HG02938 (cell line): ENCODE data around the gene OR5M11.
"Not testable (repeated sequence)": the region's sequence is repeated elsewhere in the genome, so short reads cannot be mapped to it uniquely, and the experiment has no call there.

Source experiments
- ATAC-seq: cut with Tn5 transposase; IDR thresholded peaks from one replicate; pipeline ENCODE4 v1.9.1; 2021; ENCODE audit warnings: mild to moderate bottlenecking, moderate library complexity; ENCODE audit not compliant: unreplicated experiment

OR5M11 gene

DNA sequence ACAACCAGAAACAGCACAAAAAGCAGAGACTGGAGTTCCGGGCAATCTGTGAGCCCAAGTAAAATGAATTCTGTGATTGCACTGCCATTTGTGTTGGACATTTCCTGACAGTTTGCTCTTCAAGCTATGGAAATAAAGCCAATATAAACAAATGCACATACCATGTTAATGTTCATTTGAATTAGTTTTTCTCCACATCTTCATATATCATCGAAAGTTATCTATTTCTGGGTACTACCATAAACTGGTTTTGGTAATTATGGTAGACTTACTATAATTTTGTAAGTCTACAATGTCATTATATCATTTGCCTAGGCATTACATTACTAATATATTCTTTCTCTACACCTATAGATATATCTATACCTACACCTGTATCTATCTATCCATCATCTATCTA is at the start of gene OR5M11:
OR5M11 (minus strand) TSS at position 101 of the 400 bp plus-strand sequence; CDS start at position 101, 0 bp downstream.
- ATAC-seq: no peak

DNA sequence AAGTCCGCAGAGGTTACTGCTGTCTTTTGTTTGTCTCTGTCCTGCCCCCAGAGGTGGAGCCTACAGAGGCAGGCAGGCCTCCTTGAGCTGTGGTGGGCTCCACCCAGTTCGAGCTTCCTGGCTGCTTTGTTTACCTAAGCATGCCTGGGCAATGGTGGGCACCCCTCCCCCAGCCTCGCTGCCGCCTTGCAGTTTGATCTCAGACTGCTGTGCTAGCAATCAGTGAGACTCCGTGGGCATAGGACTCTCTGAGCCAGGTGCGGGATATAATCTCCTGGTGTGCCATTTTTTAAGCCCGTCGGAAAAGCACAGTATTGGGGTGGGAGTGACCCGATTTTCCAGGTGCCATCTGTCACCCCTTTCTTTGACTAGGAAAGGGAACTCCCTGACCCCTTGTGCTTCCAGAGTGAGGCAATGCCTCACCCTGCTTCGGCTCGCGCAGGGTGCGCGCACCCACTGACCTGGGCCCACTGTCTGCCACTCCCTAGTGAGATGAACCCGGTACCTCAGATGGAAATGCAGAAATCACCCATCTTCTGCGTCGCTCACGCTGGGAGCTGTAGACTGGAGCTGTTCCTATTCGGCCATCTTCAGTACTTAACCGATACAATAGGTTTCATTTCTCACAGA is 49.1 kb upstream of the OR5M11 start:
- ATAC-seq: not testable (repeated sequence)

DNA sequence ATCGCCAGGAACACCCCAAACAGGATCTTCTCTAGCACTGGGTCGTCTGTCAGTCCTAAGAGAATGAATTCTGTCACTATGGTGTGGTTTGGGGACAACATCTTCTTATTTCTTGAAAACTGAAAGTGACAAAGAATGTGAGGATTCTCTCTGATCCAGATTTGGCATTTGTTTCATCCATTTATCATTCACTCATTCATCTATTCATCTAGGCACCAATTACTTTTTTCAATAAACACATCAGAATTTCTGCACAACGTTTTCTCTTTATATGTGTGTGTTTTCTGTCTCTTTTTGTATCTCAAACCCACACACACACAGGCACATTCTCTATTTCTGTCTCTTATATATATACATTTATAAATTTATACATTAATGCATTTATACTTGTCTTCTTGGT is 34.6 kb upstream of the OR5M11 start, which contains the start of gene OR5M10:
OR5M10 (minus strand) TSS at position 101 of the 400 bp plus-strand sequence; CDS start at position 101, 0 bp downstream.
- no peak for ATAC-seq

DNA sequence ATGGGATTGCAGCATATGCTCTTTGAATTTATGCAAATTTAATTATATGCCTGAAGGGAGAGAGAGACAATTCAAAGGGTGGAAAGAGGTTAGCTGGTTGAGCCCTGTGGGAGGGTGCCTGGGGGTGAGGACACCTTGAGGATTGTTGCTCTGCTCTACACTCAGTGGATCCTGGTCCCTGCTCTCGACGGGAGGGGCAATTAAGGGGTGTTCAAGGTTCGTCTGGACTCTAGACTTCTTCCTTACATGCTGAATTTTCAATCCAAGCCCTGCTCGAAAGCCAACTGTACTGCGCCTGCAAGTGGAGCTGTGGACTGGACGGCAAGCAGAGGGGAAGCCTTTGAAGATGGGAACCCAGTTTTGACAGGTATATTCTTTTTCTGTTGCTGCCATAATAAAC is 15.5 kb upstream of the OR5M11 start:
- ATAC-seq: no peak

DNA sequence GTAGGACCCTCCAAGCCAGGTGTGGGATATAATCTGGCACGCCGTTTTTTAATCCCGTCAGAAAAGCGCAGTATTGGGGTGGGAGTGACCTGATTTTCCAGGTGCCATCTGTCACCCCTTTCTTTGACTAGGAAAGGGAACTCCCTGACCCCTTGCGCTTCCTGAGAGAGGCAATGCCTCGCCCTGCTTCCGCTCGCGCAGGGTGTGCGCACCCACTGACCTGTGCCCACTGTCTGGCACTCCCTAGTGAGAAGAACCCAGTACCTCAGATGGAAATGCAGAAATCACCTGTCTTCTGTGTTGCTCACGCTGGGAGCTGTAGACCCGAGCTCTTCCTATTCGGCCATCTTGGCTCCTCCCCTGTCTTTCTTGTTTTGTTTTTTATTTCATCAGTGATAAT is 11.6 kb upstream of the OR5M11 start:
- ATAC-seq: not testable (repeated sequence)

DNA sequence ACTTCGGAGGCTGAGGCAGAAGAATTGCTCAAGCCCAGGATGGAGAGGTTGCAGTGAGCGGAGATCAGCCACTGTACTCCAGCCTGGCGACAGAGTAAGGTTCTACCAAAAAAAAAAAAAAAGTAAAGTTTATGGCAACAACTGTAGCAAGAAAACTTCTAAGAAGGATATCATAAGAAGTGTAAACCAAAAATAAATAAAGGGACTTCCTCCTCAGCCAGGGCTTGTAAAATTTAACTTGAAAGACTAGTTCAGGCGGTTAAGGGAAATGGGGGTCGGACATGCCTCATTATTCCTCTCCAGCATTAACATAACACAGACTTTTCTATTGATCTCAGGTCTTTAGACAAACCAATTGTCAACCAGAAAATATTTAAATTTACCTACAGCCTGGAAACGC is 2.5 kb upstream of the OR5M11 start:
- ATAC-seq: no peak

DNA sequence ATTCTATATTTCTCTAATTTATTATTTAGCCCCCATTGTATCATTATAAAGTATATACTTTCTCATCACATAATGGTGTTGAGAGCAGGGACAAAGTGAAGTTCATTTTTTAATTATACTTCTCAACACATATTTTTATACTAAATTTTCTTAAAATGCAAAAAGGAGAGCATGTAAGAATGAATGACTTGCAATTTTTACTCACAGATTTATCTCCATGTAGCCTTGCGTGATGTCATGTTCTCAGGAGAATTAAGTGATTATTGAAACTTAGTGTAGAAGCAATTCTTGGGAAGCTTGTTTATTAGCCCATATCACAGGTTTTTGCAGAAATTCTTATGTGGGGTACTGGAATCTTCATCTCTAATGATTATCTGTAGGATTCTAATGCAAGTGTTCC is 682 bp upstream of the OR5M11 start:
- ATAC-seq: no peak

DNA sequence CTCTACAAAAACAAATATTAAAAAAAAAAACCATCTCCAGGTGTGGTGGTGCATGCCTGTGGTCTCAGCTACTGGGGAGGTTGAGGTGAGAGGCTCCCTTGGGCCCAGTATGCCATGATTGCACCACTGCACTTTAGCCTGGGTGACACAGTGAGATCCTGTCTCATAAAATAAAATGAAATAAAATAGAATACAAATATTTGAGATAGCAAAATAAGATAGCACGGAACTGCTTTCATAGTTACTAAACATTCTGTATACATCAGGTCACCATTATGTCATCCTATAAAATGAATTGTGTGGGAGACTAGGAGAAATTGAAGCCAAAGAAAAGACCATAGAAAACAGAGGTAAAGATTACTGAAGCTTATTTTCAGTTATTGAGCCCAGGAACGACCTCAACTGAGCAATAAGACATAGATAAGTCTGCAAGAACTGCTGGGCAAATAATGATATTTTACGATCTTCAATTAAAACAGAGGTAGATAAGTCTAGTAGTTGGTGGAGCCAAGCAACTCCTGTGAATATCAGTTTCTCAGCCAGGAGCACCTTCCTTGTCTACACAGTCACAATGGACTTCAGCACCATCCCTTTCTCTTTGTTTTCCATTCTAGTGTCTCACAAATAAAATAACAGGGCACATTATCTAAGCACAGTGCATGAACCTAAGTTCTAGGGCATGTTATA is 9.9 kb downstream of the OR5M11 start:
- ATAC-seq: no peak

DNA sequence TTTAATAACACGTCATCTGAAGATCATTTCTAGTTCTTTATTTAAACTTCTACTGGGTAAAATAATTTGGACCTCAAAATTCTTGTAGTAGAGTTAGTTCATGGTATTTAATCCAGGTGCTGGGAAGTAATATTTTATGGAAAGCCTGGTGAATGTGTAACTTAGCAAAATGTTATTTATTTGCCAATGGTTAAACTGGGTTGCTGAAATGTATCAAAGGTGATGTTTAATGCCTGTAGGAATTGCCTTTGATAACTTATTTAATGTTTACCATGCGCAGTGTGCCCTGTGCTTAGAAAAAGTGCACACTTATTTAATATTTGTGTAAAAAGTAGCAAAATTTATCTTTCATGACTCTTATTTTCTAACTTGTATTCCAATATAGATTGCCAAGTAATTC is 11.2 kb downstream of the OR5M11 start:
- no peak for ATAC-seq

DNA sequence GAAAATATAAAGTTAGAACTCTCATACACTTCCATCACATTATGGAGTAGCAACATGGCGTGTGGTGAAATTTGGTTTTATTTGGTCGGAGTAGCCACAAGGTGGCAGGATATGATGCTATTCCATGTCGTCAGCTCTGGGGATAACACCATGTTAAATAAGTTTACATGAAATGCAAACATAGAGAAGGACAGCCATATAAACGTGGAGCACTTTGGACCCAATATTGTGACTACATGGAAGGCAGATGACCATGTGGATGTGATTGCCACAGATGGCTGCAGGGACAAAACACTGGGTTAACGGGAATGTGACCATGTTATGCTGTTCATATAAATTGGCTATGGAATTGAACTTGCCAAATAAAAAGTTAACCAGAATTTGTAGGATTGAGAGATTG is 21.0 kb downstream of the OR5M11 start:
- ATAC-seq: no peak

DNA sequence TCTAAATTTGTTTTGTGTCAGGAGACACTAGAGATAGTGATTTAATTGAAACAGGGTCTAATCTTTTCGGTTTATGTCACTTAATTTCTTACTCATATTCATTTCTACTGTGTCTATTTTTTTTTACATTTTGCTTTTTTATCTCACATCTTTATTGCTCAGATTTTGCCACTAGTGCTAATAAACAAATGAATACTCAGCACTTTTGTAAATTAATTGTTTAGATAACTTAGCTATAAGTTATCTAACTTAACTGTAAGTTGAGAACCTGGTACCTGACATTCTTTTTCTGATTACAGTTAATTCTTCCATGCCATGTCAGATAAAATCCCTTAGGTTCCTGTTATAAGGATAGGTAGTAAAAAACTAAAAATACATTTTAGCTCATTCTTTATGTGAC is 29.8 kb downstream of the OR5M11 start:
- no peak for ATAC-seq

DNA sequence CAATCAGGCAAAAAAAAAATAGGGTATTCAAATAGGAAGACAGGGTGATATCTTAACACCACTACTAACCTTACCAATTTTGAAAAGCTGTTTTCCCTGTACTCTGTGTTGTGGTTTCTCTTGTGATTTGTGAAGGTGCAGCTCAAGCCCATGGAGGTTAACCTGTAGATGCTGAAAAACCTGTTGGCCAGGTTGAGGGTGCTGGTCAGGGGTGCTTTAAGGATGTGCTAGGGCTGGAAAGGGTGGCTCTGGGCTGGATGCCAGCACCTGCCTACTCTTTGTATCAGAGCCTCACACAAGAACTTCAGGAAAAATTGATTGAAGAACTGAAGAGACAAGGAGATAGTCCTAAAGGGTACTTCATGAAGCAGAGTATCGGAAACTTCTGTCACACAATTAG is 33.6 kb downstream of the OR5M11 start:
- no peak for ATAC-seq

DNA sequence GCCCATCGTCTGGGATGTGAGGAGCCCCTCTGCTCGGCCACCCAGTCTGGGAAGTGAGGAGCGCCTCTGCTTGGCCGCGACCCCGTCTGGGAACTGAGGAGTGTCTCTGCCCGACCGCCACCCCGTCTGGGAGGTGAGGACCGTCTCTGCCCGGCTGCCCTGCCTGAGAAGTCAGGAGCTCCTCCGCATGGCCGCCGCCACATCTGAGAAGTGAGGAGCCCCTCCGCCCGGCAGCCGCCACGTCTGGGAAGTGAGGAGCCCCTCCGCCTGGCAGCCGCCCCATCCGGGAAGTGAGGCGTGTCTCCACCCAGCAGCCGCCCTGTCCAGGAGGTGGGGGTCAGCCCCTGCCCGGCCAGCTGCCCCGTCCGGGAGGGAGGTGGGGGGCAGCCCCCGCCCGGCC is 46.0 kb downstream of the OR5M11 start:
- no peak for ATAC-seq

DNA sequence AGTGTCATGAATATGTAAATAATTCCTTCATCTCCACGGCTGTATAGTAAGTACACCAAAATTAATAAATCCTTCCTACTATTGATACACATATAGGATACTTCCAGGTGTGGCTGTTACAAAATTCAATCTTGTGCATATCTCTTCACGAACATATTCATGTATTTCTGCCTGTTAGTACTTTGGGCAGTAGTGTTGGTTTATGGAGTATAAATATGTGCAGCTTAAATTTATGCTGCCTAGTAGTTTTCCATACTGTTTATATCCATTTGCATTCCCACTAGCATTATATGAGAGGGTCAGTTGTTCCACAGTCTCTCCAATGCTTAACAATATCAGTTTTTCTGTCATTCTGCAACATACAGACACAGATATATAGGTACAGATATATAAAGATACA is 47.9 kb downstream of the OR5M11 start:
- ATAC-seq: no peak
